KMS-11 (cell line): ENCODE results near the gene CRTAC1.
A peak's percentile ranks its signal among the peaks of the same experiment; 100 is the strongest.

Experiments used
- H2AFZ ChIP-seq: fragments of 200-600 bp; sonication (generic); 2 replicates; pipeline ENCODE4 v1.6.1; 2016; ENCODE audit warnings: antibody characterized with exemption, mixed run types, low read depth
- H3K27ac ChIP-seq: fragments of 200-600 bp; sonication (generic); 2 replicates; pipeline ENCODE4 v1.6.1; 2016; ENCODE audit warnings: mild to moderate bottlenecking, mixed run types
- H3K27me3 ChIP-seq: fragments of 200-600 bp; sonication (generic); 2 replicates; pipeline ENCODE4 v1.6.1; 2017; ENCODE audit warnings: mild to moderate bottlenecking, low read depth, mixed run types, moderate library complexity; ENCODE audit not compliant: insufficient read depth
- H3K36me3 ChIP-seq: fragments of 200-600 bp; sonication (generic); 2 replicates; pipeline ENCODE4 v1.6.1; 2017; ENCODE audit warnings: mild to moderate bottlenecking, mixed run types; ENCODE audit not compliant: insufficient read depth
- H3K4me1 ChIP-seq: fragments of 200-600 bp; sonication (generic); 2 replicates; pipeline ENCODE4 v1.6.1; 2016; ENCODE audit warnings: mild to moderate bottlenecking, low read depth, mixed run types; ENCODE audit not compliant: poor library complexity, severe bottlenecking
- H3K4me2 ChIP-seq: fragments of 200-600 bp; sonication (generic); 2 replicates; pipeline ENCODE4 v1.7.0; 2016; ENCODE audit warnings: mild to moderate bottlenecking, mixed run types
- H3K4me3 ChIP-seq: fragments of 200-600 bp; sonication (generic); IDR thresholded peaks from 2 replicates; pipeline ENCODE4 v1.6.1; 2017; ENCODE audit warnings: low read depth, low read length, mixed read lengths; ENCODE audit not compliant: insufficient read depth
- H3K79me2 ChIP-seq: fragments of 200-600 bp; sonication (generic); 2 replicates; pipeline ENCODE4 v1.6.1; 2016; ENCODE audit warnings: low read depth, mixed run types; ENCODE audit not compliant: insufficient read depth
- H3K9ac ChIP-seq: fragments of 200-600 bp; sonication (generic); 2 replicates; pipeline ENCODE4 v1.6.1; 2016; ENCODE audit warnings: mild to moderate bottlenecking, mixed run types
- H4K20me1 ChIP-seq: fragments of 200-600 bp; sonication (generic); 2 replicates; pipeline ENCODE4 v1.6.1; 2016; ENCODE audit warnings: mild to moderate bottlenecking, mixed run types; ENCODE audit not compliant: insufficient read depth
- CTCF ChIP-seq: fragments of 200-600 bp; sonication (generic); conservative IDR thresholded peaks from 2 replicates; pipeline ENCODE4 v1.6.1; 2017; ENCODE audit warnings: low read depth, mild to moderate bottlenecking, antibody characterized with exemption, low read length, moderate library complexity, mixed read lengths

The CRTAC1 gene

GRCh38 chr10:97869091-97870042 is 161.1 kb downstream of the CRTAC1 start:
- TF ChIP-seq CTCF: peak; percentile 68
- Histone ChIP-seq H4K20me1 (no peaks in the 10 kb centered on the region), H3K9ac (no peak overlapping the region), H3K27me3 (no peaks in the 10 kb centered on the region; the same call in 1 of the 2 replicates), H3K4me1 (peaks cover 13% of the 10 kb centered on the region), H3K79me2 (no peaks in the 10 kb centered on the region), H2AFZ (peak overlapping the region; percentile 79), H3K27ac (no peak overlapping the region), H3K36me3 (no peaks in the 10 kb centered on the region), H3K4me2 (peak overlapping the region; percentile 33; the same call in 1 of the 2 replicates), H3K4me3 (no peak overlapping the region)

GRCh38 chr10:97868134-97868685 is 162.2 kb downstream of the CRTAC1 start:
- Histone ChIP-seq H3K79me2 (no peaks in the 10 kb centered on the region), H3K9ac (no peak overlapping the region), H3K4me1 (peaks cover 13% of the 10 kb centered on the region), H2AFZ (no peak overlapping the region), H3K27me3 (no peaks in the 10 kb centered on the region; the same call in 1 of the 2 replicates), H3K4me2 (no peak overlapping the region), H4K20me1 (no peaks in the 10 kb centered on the region), H3K27ac (no peak overlapping the region), H3K36me3 (no peaks in the 10 kb centered on the region), H3K4me3 (no peak overlapping the region)
- TF ChIP-seq CTCF: no peak

GRCh38 chr10:97867220-97867800 is 163.1 kb downstream of the CRTAC1 start:
- Histone ChIP-seq H3K79me2 (no peaks in the 10 kb centered on the region), H3K9ac (no peak overlapping the region), H4K20me1 (no peaks in the 10 kb centered on the region), H3K4me3 (no peak overlapping the region), H3K4me2 (no peak overlapping the region), H3K27ac (no peak overlapping the region), H3K4me1 (peaks cover 13% of the 10 kb centered on the region), H3K36me3 (no peaks in the 10 kb centered on the region), H2AFZ (no peak overlapping the region), H3K27me3 (no peaks in the 10 kb centered on the region; the same call in 1 of the 2 replicates)
- TF ChIP-seq CTCF: no peak

GRCh38 chr10:97866524-97867219 is 163.7 kb downstream of the CRTAC1 start:
- Histone ChIP-seq H3K27me3 (peaks cover 2% of the 10 kb centered on the region; the same call in 1 of the 2 replicates), H3K4me1 (peaks cover 13% of the 10 kb centered on the region), H4K20me1 (no peaks in the 10 kb centered on the region), H3K4me2 (no peak overlapping the region), H2AFZ (no peak overlapping the region), H3K79me2 (no peaks in the 10 kb centered on the region), H3K4me3 (no peak overlapping the region), H3K9ac (no peak overlapping the region), H3K36me3 (no peaks in the 10 kb centered on the region), H3K27ac (no peak overlapping the region)
- TF ChIP-seq CTCF: no peak
